CD4-positive, alpha-beta T cell treated with Interleukin-1 beta for 1 hour (primary cell): Measurements from ENCODE around the gene CDH12.
"Not testable (repeated sequence)": the region's sequence is repeated elsewhere in the genome, so short reads cannot be mapped to it uniquely, and the experiment has no call there.

Experiments used
- DNase-seq, 2 donors: peaks; one replicate each; pipeline ENCODE4 v3.0.0-alpha.2; 2020 to 2022

The CDH12 gene

GRCh38 chr5:22109315-22109714, 743.8 kb downstream of the CDH12 start:
- no peak for DNase-seq

GRCh38 chr5:22108545-22108944, 744.6 kb downstream of the CDH12 start:
- DNase-seq: no peak

GRCh38 chr5:22102823-22103359, 750.3 kb downstream of the CDH12 start:
- DNase-seq: no peak

GRCh38 chr5:22088517-22088916, 764.6 kb downstream of the CDH12 start:
- DNase-seq: no peak

- DNase-seq: no peak
These were observed 773.6 kb downstream of the CDH12 start for GRCh38 chr5:22079566-22079965.

GRCh38 chr5:22079002-22079401, 774.1 kb downstream of the CDH12 start:
- no peak for DNase-seq

- DNase-seq: no peak
These were observed 776.6 kb downstream of the CDH12 start for GRCh38 chr5:22076586-22076985.

- DNase-seq: no peak
These were observed 782.9 kb downstream of the CDH12 start for GRCh38 chr5:22070186-22070728.

- no peak for DNase-seq
These were observed 789.4 kb downstream of the CDH12 start for GRCh38 chr5:22063717-22064116.

- no peak for DNase-seq
These were observed 794.5 kb downstream of the CDH12 start for GRCh38 chr5:22058620-22059019.

- no peak for DNase-seq
These were observed 796.1 kb downstream of the CDH12 start for GRCh38 chr5:22057012-22057411.

- DNase-seq: no peak
These were observed 796.5 kb downstream of the CDH12 start for GRCh38 chr5:22056601-22057000.

- DNase-seq: no peak
These were observed 799.9 kb downstream of the CDH12 start for GRCh38 chr5:22053195-22053594.

- no peak for DNase-seq
These were observed 801.3 kb downstream of the CDH12 start for GRCh38 chr5:22051881-22052280.

- no peak for DNase-seq
These were observed 802.2 kb downstream of the CDH12 start for GRCh38 chr5:22050931-22051330.

GRCh38 chr5:22044229-22044628, 808.9 kb downstream of the CDH12 start:
- DNase-seq: no peak

- DNase-seq: no peak
These were observed 817.1 kb downstream of the CDH12 start for GRCh38 chr5:22036061-22036460.

- DNase-seq: no peak
These were observed 820.1 kb downstream of the CDH12 start for GRCh38 chr5:22033066-22033465.

GRCh38 chr5:22023784-22024183, 829.4 kb downstream of the CDH12 start:
- no peak for DNase-seq

- not testable (repeated sequence) for DNase-seq
These were observed 840.3 kb downstream of the CDH12 start for GRCh38 chr5:22012893-22013292.

GRCh38 chr5:22010808-22011207, 842.3 kb downstream of the CDH12 start:
- not testable (repeated sequence) for DNase-seq

- not testable (repeated sequence) for DNase-seq
These were observed 852.0 kb downstream of the CDH12 start for GRCh38 chr5:22001097-22001496.

- DNase-seq: not testable (repeated sequence)
These were observed 867.3 kb downstream of the CDH12 start for GRCh38 chr5:21985799-21986198.

GRCh38 chr5:21951571-21951970, 901.6 kb downstream of the CDH12 start:
- not testable (repeated sequence) for DNase-seq

GRCh38 chr5:21931116-21931515, 922.0 kb downstream of the CDH12 start:
- DNase-seq: no peak
